ENCODE results near the gene CD40. TPM values are rescaled to one million over a fixed set of nuclear protein-coding genes. Genes with fewer than 3 reads are reported as not detected.

The CD40 gene
- total and polyA plus RNA-seq, 2 of the 8 experiments (the other 6 are each of a cell fraction or from before 2014, with no cell fraction given) = 14.5 to 18.8 TPM

DNA sequence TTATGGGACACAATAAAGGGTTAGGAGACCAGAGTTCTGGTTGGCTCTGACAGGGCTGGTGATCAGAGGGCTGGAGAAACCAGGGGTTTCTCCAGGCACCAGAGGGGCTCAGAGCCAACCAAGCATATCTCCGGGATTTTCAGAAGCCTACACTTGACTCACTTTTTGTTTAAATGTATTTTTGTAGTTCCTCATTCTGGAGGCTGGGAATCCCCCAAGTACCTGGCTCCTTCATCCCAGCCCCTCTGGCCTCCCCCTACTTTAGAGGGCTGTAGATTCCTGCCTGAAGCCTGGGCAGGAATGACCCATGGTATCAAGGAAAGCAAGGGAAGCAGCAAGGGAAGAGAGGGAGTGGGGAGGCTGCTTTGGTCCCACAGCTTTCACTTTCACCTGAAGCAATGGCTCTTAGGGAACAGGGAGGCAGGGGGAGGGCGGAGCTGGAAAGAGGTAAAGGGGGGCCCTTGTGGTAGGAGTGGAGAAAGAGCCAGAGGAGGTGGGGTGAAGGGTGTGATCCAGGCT lies 973 bp downstream of the CD40 start (continued):
- TF ChIP-seq, protein P1, sequence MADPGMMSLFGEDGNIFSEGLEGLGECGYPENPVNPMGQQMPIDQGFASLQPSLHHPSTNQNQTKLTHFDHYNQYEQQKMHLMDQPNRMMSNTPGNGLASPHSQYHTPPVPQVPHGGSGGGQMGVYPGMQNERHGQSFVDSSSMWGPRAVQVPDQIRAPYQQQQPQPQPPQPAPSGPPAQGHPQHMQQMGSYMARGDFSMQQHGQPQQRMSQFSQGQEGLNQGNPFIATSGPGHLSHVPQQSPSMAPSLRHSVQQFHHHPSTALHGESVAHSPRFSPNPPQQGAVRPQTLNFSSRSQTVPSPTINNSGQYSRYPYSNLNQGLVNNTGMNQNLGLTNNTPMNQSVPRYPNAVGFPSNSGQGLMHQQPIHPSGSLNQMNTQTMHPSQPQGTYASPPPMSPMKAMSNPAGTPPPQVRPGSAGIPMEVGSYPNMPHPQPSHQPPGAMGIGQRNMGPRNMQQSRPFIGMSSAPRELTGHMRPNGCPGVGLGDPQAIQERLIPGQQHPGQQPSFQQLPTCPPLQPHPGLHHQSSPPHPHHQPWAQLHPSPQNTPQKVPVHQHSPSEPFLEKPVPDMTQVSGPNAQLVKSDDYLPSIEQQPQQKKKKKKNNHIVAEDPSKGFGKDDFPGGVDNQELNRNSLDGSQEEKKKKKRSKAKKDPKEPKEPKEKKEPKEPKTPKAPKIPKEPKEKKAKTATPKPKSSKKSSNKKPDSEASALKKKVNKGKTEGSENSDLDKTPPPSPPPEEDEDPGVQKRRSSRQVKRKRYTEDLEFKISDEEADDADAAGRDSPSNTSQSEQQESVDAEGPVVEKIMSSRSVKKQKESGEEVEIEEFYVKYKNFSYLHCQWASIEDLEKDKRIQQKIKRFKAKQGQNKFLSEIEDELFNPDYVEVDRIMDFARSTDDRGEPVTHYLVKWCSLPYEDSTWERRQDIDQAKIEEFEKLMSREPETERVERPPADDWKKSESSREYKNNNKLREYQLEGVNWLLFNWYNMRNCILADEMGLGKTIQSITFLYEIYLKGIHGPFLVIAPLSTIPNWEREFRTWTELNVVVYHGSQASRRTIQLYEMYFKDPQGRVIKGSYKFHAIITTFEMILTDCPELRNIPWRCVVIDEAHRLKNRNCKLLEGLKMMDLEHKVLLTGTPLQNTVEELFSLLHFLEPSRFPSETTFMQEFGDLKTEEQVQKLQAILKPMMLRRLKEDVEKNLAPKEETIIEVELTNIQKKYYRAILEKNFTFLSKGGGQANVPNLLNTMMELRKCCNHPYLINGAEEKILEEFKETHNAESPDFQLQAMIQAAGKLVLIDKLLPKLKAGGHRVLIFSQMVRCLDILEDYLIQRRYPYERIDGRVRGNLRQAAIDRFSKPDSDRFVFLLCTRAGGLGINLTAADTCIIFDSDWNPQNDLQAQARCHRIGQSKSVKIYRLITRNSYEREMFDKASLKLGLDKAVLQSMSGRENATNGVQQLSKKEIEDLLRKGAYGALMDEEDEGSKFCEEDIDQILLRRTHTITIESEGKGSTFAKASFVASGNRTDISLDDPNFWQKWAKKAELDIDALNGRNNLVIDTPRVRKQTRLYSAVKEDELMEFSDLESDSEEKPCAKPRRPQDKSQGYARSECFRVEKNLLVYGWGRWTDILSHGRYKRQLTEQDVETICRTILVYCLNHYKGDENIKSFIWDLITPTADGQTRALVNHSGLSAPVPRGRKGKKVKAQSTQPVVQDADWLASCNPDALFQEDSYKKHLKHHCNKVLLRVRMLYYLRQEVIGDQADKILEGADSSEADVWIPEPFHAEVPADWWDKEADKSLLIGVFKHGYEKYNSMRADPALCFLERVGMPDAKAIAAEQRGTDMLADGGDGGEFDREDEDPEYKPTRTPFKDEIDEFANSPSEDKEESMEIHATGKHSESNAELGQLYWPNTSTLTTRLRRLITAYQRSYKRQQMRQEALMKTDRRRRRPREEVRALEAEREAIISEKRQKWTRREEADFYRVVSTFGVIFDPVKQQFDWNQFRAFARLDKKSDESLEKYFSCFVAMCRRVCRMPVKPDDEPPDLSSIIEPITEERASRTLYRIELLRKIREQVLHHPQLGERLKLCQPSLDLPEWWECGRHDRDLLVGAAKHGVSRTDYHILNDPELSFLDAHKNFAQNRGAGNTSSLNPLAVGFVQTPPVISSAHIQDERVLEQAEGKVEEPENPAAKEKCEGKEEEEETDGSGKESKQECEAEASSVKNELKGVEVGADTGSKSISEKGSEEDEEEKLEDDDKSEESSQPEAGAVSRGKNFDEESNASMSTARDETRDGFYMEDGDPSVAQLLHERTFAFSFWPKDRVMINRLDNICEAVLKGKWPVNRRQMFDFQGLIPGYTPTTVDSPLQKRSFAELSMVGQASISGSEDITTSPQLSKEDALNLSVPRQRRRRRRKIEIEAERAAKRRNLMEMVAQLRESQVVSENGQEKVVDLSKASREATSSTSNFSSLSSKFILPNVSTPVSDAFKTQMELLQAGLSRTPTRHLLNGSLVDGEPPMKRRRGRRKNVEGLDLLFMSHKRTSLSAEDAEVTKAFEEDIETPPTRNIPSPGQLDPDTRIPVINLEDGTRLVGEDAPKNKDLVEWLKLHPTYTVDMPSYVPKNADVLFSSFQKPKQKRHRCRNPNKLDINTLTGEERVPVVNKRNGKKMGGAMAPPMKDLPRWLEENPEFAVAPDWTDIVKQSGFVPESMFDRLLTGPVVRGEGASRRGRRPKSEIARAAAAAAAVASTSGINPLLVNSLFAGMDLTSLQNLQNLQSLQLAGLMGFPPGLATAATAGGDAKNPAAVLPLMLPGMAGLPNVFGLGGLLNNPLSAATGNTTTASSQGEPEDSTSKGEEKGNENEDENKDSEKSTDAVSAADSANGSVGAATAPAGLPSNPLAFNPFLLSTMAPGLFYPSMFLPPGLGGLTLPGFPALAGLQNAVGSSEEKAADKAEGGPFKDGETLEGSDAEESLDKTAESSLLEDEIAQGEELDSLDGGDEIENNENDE (IDR thresholded peaks at IDR 0.05; ENCODE audit: insufficient replicate concordance, low read length) = no peak
- TF ChIP-seq YY1 (IDR thresholded peaks at IDR 0.05; ENCODE audit: low read depth, low read length) (no peak), BACH1 (IDR thresholded peaks at IDR 0.05; ENCODE audit: low read length) (no peak), SP4 (IDR thresholded peaks at IDR 0.05; ENCODE audit: low read length) (no peak), RBBP5 (IDR thresholded peaks at IDR 0.05; ENCODE audit: borderline replicate concordance, low read depth, low read length) (no peak), CBX8 (IDR thresholded peaks at IDR 0.05; ENCODE audit: borderline replicate concordance, low read depth, low read length) (no peak), CTBP2 (IDR thresholded peaks at IDR 0.05; ENCODE audit: borderline replicate concordance, insufficient read depth, insufficient read length, low read length) (no peak), RAD21 (IDR thresholded peaks at IDR 0.05 in 1 of 2, conservative IDR thresholded peaks at IDR 0.05 in 1 of 2; ENCODE audit: low read depth in 2 of 2, low read length in 2 of 2) (no peak), KDM5A (IDR thresholded peaks at IDR 0.05; ENCODE audit: low read length) (no peak), HDAC6 (IDR thresholded peaks at IDR 0.05; ENCODE audit: low read depth, low read length) (no peak), KDM4A (IDR thresholded peaks at IDR 0.05; ENCODE audit: low read depth, low read length, severe bottlenecking) (no peak)

Data from H1 (cell line).